Pancreas (tissue), 10 donors: ENCODE results near the gene KRTAP10-2. TPM values are rescaled to one million over a fixed set of nuclear protein-coding genes. Genes with fewer than 3 reads are reported as not detected.
"Not testable (repeated sequence)": the region's sequence is repeated elsewhere in the genome, so short reads cannot be mapped to it uniquely, and the experiment has no call there.

ENCODE experiments used
- ATAC-seq, 4 donors: fragments of 200-7000 bp; cut with Tn5 transposase; one replicate each; pipeline versions ENCODE4 v1.8.0 to v1.9.1; 2020; ENCODE audit warnings: mild to moderate bottlenecking in 4 of 4, moderate library complexity in 4 of 4
- DNase-seq, 6 donors: peaks; one replicate each; pipeline ENCODE4 v3.0.0-alpha.2; 2020
- FAIRE-seq: peaks from 2 replicates; lab custom pipeline; 2012; peaks lifted over from hg19 to GRCh38; lab: Jason Lieb, UNC
- H3K27ac ChIP-seq, 4 donors: fragments of 200-600 bp; sonication (generic); 1 replicate in 3 of 4; 2 replicates in 1 of 4; pipeline versions ENCODE4 v1.5.0 to v1.8.0; 2020
- H3K27me3 ChIP-seq, 4 donors: fragments of 200-600 bp; one replicate each; pipeline ENCODE4 v1.8.0; 2021
- H3K36me3 ChIP-seq, 3 donors: fragments of 200-600 bp; sonication (generic) in 1 of 3; one replicate each; pipeline versions ENCODE4 v1.5.0 to v1.8.0; 2020 to 2021
- H3K4me1 ChIP-seq, 3 donors: fragments of 200-600 bp; one replicate each; pipeline ENCODE4 v1.8.0; 2021
- H3K4me3 ChIP-seq, 4 donors: fragments of 200-600 bp; sonication (generic) in 2 of 4; one replicate each; pipeline versions ENCODE4 v1.5.0 to v1.8.0; 2020 to 2021
- H3K9me3 ChIP-seq, 4 donors: fragments of 200-600 bp; one replicate each; pipeline ENCODE4 v1.8.0; 2021
- CTCF ChIP-seq, 4 donors: fragments of 200-600 bp; sonication (generic) in 3 of 4; IDR thresholded peaks; one replicate each; pipeline versions ENCODE4 v1.5.0 to v1.8.0; 2021; ENCODE audit warnings: antibody characterized with exemption in 4 of 4
- WGBS, 2 donors: extraction: QIAGEN DNeasy Blood & Tissue Kit; methylation state at CpG; one replicate each; pipeline ENCODE4 v1.1.7; 2013; 5-methylcytosine and 5-hydroxymethylcytosine counted together
- intact Hi-C, 3 donors: fragments of 100-400 bp; cut with DNase I; formaldehyde crosslinking; loops; one replicate each; pipeline versions ENCODE4 v1.11.1 to v1.14.2; 2022
- polyA plus RNA-seq, 2 donors: library from polyadenylated mRNA; stranded (reverse); fragments of 200-250 nt; gene quantifications; one replicate each; pipeline ENCODE4 v1.2.3, GENCODE V29; 2013
- total RNA-seq, 6 donors: library from RNA; stranded (reverse); fragmentation: NEBNext Ultra II Directional in 4 of 6; extraction: Animal tissue kit (Norgen Biotek cat#: 25700) in 4 of 6; gene quantifications; one replicate each; pipeline versions ENCODE4 v1.2.1 to v1.2.4, GENCODE V29; 2021 to 2023
- donor health status: healthy with polysubstance abuse.
- donor health status: DM: no; HTN: no; CAD: no; lungs with moderate emphysema.
- donor health status: DM: no; HTN: no; CAD: no.
- donor health status: control.
- donor health status: control.
- donor health status: Bipolar disorder and iron deficiency.
- donor health status: DM: yes; HTN: yes; CAD: no.
- donor health status: DM: no; HTN: no; CAD: no.
- donor health status: DM: no; HTN: no; CAD: no.
- donor health status: DM: yes; HTN: yes; CAD: no.

KRTAP10-2 gene
- total and polyA plus RNA-seq, 8 donors, result not detected

GRCh38 chr21:44506279-44507255, 44.7 kb downstream of the KRTAP10-2 start:
- no peaks in the 10 kb centered on the region for H3K27me3 ChIP-seq
- peaks cover 0 to 9% (median 5%) of the 10 kb centered on the region in 3 donors for H3K4me1 ChIP-seq
- no peaks in the 10 kb centered on the region for H3K36me3 ChIP-seq
- no peak overlapping the region for H3K4me3 ChIP-seq
- H3K9me3 ChIP-seq, result no peaks in the 10 kb centered on the region
- FAIRE-seq (no peak), ATAC-seq (no peak), DNase-seq (peak in 2 of 6 donors; percentile 51 to 59)
- no peak overlapping the region for H3K27ac ChIP-seq
- WGBS, 2 donors, result 80 to 90% methylated on average over 44 of the region's 44 CpGs
- intact Hi-C loops, result no loop called here
- no peak for TF ChIP-seq CTCF (IDR thresholded peaks at IDR 0.05)

GRCh38 chr21:44505673-44506278, 45.5 kb downstream of the KRTAP10-2 start:
- intact Hi-C loops, result no loop called here
- Histone ChIP-seq H3K9me3 (no peaks in the 10 kb centered on the region), H3K4me3 (no peak overlapping the region), H3K36me3 (no peaks in the 10 kb centered on the region), H3K27ac (no peak overlapping the region), H3K4me1 (peaks cover 0 to 9% (median 5%) of the 10 kb centered on the region in 3 donors), H3K27me3 (no peaks in the 10 kb centered on the region)
- FAIRE-seq, result no peak
- DNase-seq, result peak in 2 of 6 donors; percentile 20 to 25
- ATAC-seq, result no peak
- WGBS, 2 donors, result 51 to 61% methylated on average over 16 of the region's 16 CpGs
- no peak for TF ChIP-seq CTCF (IDR thresholded peaks at IDR 0.05)

GRCh38 chr21:44503901-44504399, 47.4 kb downstream of the KRTAP10-2 start:
- H3K4me1 ChIP-seq, result no peaks in the 10 kb centered on the region
- TF ChIP-seq CTCF (IDR thresholded peaks at IDR 0.05), result no peak
- DNase-seq (peak in 2 of 6 donors; percentile 44 to 59), FAIRE-seq (no peak), ATAC-seq (no peak)
- no peaks in the 10 kb centered on the region for H3K9me3 ChIP-seq
- intact Hi-C loops, result no loop called here
- H3K27me3 ChIP-seq, result no peaks in the 10 kb centered on the region
- no peak overlapping the region for H3K4me3 ChIP-seq
- H3K27ac ChIP-seq, result no peak overlapping the region
- H3K36me3 ChIP-seq, result no peaks in the 10 kb centered on the region
- 84 to 92% methylated on average over 19 to 20 of the region's 20 CpGs for WGBS, 2 donors

GRCh38 chr21:44503006-44503889, 48.1 kb downstream of the KRTAP10-2 start:
- H3K4me3 ChIP-seq, H3K9me3 ChIP-seq, FAIRE-seq, H3K36me3 ChIP-seq, H3K4me1 ChIP-seq, H3K27ac ChIP-seq, ATAC-seq, H3K27me3 ChIP-seq, intact Hi-C loops: not testable (repeated sequence)
- DNase-seq, result peak in 2 of 6 donors; percentile 23 to 56
- WGBS, 2 donors, result 79 to 91% methylated on average over 38 to 44 of the region's 44 CpGs
